GM13977 (cell line): ENCODE results near the gene SLC38A2.
A peak's percentile ranks its signal among the peaks of the same experiment; 100 is the strongest.

Experiments
- DNase-seq: peaks from one replicate; pipeline ENCODE4 v3.0.0; 2012; ENCODE audit warnings: low spot score
- CTCF ChIP-seq: IDR thresholded peaks from 2 replicates; pipeline ENCODE4 v1.5.1; 2012; ENCODE audit warnings: mild to moderate bottlenecking, control low read depth; ENCODE audit not compliant: insufficient read depth; ENCODE audit errors: extremely low read depth, missing control alignments
- in situ Hi-C: fragments of 300-500 bp; cut with MboI; formaldehyde crosslinking; loops from one replicate; pipeline ENCODE4 v1.12.0; 2022; ENCODE audit warnings: low sequenced_read_pairs, low pct_unique_long_range_greater_than_20kb, mixed read lengths, inconsistent platforms; ENCODE audit not compliant: unreplicated experiment

The SLC38A2 gene

GRCh38 chr12:46354802-46355199 lies 17.8 kb downstream of the SLC38A2 start:
- DNase-seq = no peak
- in situ Hi-C loops = loop anchor here (25.0 kb wide), 1 partner anchor 308 kb away; no protein-coding TSS in a partner anchor

GRCh38 chr12:46354111-46354801 lies 18.3 kb downstream of the SLC38A2 start:
- in situ Hi-C loops = loop anchor here (25.0 kb wide), 1 partner anchor 308 kb away; no protein-coding TSS in a partner anchor
- DNase-seq = no peak
- peak; percentile 22 for TF ChIP-seq CTCF

More at GRCh38 chr12:46354802-46355199, 17.8 kb downstream of the SLC38A2 start:
- TF ChIP-seq CTCF = no peak

GRCh38 chr12:46351886-46352650 lies 20.5 kb downstream of the SLC38A2 start:
- in situ Hi-C loops = loop anchor here (25.0 kb wide), 1 partner anchor 310 kb away; no protein-coding TSS in a partner anchor
- no peak for TF ChIP-seq CTCF
- DNase-seq = no peak

- no peak for DNase-seq
- no peak for TF ChIP-seq CTCF
- in situ Hi-C loops = loop anchor here (25.0 kb wide), 1 partner anchor 311 kb away; no protein-coding TSS in a partner anchor
These were observed 21.4 kb downstream of the SLC38A2 start for GRCh38 chr12:46351138-46351537.

- in situ Hi-C loops = no loop called here
- no peak for DNase-seq
- TF ChIP-seq CTCF = no peak
These were observed 23.3 kb downstream of the SLC38A2 start for GRCh38 chr12:46349253-46349652.

- in situ Hi-C loops = no loop called here
- DNase-seq = no peak
- TF ChIP-seq CTCF = no peak
These were observed 29.3 kb downstream of the SLC38A2 start for GRCh38 chr12:46343118-46343852.
